Stimulated activated CD4-positive, alpha-beta T cell treated with anti-CD3 and anti-CD28 coated beads, Interleukin-15, amount 100 ng/mL, for 48 hours (primary cell): ENCODE results near the gene DNAJA4.

Experiments used
- DNase-seq, 2 donors: peaks; one replicate each; pipeline ENCODE4 v3.0.0-alpha.2; 2020; ENCODE audit warnings: low read depth in 2 of 2

The DNAJA4 gene

DNA sequence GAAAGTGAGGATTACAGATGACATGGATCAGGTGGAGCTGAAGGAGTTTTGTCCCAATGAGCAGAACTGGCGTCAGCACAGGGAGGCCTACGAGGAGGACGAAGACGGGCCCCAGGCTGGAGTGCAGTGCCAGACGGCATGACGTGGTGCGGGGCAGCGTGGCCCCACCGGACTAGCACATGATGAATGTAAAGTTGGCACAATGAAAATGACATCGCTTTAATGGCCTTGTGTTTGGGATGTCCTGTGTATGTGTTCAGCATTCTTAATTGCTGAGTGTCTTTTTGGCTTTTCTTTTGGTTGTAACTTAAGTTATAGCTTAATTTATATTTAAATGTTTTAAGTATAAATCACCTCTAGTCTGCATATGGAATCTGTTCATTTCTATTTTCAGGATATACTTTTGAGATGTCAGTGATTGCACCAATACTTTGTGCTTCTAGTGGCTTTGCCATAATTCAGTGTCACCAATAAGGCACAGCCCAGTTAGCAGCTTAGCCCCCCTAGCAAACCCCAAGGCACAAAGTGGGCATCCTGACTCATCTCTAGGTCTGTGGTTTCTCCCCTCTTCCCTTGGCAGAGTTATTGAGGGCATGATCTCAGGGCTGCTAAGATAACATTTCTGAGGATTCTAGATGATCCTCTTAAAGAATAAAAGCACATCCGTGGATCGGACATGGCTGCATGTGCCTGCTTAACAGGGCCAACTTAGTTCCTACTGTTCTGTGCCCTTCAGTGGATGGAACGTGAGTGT, 16.1 kb downstream of the DNAJA4 start:
- DNase-seq: no peak

GRCh38 chr15:78282324-78282723, 18.0 kb downstream of the DNAJA4 start:
- DNase-seq: no peak

- no peak for DNase-seq
These were observed 20.4 kb downstream of the DNAJA4 start for GRCh38 chr15:78284758-78285157.

DNA sequence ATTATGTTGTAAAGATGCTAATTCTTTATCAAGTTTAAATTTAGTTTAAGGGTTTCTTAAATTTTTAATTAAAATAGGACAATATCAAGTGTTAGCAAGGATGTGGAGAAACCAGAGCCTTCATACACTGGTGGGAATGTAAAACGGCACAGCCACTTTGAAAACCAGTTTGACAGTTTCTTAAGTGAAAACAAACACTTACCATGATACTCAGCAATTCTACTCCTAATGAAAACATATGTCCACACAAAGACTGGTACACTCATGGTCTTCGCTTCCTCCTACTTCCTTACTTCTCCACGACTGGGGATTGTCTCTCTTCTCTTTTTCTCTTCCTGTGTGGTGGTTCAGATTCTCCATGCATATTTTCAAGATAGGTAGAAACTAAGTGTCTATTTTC, 25.9 kb downstream of the DNAJA4 start:
- no peak for DNase-seq

DNA sequence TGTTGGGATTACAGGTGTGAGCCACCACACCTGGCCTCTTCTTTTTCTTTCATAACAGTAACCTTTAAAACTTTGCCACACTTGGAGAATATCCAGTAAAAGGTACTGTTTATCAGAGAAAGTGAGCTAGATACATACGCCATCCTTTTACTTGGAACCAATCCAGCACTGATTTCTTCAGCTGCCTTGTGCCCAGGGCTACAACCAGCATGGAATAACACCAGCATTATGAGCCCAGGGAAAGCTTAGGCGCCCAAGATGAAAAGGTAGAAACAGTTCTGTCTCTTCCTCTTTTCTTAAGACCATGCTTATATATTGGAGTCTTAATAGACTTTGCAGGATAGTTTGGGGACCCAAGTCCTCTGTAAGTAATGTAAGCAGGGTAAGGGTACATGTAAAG, 26.7 kb downstream of the DNAJA4 start:
- no peak for DNase-seq

DNA sequence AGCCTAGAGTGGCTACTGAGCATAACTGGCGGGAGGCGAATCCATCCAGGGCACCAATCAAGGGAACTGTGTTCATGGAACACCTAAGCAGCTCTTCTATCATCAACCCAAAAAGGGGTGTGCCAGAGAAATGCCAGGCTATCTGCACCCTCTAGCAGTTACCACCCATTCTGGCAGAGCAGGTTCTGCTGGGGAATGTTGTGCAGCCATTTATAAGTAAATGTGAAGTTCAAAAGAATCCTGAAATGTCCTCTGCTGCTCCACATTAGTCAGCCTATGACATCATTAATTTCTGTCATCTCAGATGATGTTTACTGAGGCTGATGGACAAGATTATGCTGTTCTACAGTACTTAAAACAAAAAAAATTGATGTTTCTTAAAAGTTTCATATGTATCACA, 27.3 kb downstream of the DNAJA4 start:
- DNase-seq: no peak

DNA sequence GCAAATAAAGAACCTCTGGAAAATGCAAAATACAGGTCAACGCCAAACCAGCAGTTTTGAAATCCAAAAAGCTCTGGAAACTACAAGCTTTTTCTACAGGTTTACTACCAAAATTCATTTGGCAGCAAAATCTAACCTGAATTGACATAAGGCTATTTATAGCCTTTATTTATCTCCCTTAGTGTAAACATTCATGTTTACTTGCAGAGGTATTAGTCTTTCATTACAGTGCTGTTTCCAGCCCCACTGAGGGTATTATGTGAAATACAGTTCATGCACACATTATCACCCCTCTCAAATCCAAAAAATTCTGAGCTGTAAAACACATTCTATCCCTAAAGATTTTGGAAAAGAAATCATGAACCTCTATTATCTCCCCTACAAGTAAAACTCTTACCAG, 27.9 kb downstream of the DNAJA4 start:
- no peak for DNase-seq

GRCh38 chr15:78299101-78299930, 35.0 kb downstream of the DNAJA4 start, which contains the start of gene SKIC8:
Gene SKIC8 (minus strand): TSS chr15:78299609. CDS start chr15:78295686, 3,923 bp downstream.
- DNase-seq: peak; percentile 80 to 89

DNA sequence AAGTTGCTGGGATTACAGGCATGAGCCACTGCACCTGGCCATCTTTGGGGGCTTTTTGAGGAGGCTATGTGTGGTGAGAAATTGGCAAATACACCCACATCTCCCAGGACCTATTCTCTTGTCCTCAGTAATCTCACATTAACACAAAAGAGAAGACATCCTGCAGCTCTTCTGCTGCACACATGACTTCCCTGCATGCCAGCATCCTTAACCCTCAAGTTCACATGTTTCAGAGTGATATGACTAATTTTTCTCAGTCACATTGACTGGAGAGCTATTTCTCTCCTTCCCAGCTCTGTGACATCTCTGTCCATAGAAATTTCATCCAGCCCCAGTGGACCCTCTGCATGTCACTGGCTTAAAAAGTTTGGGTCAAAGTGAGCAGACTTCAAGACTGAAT, 37.0 kb downstream of the DNAJA4 start:
- no peak for DNase-seq

- DNase-seq: no peak
These were observed 37.5 kb downstream of the DNAJA4 start for GRCh38 chr15:78301828-78302227.

DNA sequence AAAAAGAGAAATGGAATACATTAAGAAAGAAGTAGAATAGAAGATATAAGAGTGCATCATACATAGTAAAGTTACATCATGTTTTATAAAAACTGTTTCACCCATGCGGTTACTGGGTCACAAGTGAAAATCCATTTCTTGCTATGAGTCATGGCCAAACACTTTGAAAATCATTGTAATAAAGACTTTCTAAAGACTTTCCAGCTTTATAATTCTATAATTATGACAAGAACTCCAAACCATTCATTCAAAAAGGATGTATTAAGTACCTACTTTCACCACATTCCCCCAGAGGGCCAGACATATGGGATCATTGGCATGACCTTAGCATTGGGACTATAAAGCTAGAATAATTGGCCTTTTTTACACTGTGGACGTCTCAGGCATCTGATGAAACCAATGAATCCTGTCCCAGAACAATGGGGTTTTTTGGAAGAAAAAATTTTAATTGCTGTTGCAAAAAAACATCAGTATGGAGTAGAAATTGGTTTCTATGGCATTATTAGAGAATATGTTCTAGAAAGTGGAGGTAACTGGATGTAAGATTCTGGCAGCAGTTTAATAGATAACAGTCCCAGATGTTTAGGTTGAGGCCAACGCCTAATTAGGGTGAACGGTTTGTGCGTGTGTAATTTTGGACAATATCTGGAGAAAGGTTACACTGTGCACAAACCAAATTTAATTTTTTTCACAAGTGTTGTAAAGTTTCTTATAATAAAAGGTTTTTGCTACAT, 38.4 kb downstream of the DNAJA4 start:
- DNase-seq: no peak

- no peak for DNase-seq
These were observed 40.1 kb downstream of the DNAJA4 start for GRCh38 chr15:78304216-78305066.

GRCh38 chr15:78306176-78306774, 41.9 kb downstream of the DNAJA4 start:
- DNase-seq: no peak

GRCh38 chr15:78307976-78308375, 43.6 kb downstream of the DNAJA4 start:
- no peak for DNase-seq

GRCh38 chr15:78308422-78309032, 44.2 kb downstream of the DNAJA4 start:
- DNase-seq: peak; percentile 40 to 41

DNA sequence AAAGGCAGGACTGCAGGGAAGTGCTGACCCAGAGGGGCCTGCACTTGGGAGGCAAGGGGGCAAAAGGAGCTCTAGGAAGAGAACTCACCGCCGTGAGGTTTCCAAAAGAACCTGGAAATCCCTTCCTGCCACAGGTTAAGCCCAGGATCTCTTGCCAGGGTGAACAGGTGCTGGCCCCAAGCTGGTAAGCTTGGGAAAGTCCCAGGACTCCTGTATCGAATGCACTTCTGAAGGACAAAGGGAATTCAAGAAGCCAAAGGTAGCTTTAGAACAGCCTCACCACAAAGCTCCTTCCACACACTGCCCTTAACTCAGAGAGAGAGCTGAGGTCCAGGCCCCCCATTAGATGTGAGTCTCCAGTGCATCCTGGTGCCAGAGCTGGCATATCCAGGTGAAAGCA, 46.9 kb downstream of the DNAJA4 start:
- DNase-seq: no peak

- no peak for DNase-seq
These were observed 48.2 kb downstream of the DNAJA4 start for GRCh38 chr15:78312536-78312935.

DNA sequence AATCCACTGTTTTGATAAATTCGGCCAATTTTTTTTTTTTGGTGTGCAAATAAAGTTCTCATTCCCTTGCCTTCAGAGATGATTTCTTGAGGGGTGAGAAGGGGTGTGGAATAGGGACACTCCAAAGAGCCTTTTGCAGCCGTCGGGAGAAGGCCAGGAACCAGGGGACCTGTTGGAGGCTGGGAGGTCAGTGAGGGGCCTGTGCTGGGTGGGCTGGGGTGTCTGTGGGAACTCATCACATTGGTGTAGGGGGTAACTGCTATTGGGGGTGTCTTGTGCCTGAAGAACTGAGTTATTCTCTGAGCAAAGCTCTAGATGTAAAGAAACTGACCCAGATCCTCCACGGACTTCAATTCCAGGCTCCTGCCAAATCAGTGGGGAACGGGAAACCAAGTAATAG, 48.6 kb downstream of the DNAJA4 start:
- DNase-seq: no peak

GRCh38 chr15:78313383-78313782, 49.0 kb downstream of the DNAJA4 start:
- DNase-seq: no peak

DNA sequence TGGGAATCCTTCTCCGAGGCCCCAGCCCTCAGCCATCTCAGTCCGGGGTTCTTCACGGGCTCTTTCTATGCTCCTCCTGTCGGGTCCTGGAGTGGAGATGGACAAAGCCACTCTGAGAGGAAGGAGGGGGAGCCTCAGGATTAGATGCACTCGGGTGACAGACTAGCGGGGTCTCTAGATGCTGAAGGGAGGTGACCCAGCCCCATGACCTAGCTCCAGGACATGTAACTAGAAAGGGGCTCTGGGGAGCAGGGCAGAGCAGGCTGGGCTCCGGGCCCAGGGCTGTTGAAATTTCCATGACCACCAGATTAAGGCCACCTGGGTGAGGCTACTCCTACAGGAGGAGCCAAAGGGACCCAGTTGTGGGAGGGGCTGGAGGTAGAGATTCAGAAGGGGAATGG, 49.8 kb downstream of the DNAJA4 start:
- no peak for DNase-seq
